CD4-positive, alpha-beta T cell treated with Interleukin-17A for 4 hours (primary cell): ENCODE results near the gene ZSWIM6.

ENCODE experiments used
- DNase-seq: peaks from one replicate; pipeline ENCODE4 v3.0.0-alpha.2; 2020; ENCODE audit warnings: mixed read lengths

ZSWIM6 gene

DNA sequence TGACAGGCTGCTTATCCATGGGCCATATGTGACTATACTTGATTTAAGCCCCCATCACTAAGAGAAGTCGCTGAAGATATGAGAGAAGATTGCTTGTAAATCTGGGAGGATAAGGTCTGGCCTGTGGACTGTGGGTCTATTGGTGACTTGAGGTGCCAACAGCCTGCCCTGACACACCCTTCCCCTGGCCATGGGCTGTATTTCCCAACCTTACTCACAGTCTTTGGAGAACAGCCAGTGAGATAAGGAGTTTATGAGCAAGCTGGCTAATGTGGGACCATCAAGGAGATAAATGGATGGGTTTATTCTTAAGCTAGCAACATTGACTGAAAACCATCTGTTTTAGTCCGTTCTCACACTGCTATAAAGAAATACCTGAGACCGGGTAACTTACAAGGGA is 231.3 kb downstream of the ZSWIM6 start:
- no peak for DNase-seq

DNA sequence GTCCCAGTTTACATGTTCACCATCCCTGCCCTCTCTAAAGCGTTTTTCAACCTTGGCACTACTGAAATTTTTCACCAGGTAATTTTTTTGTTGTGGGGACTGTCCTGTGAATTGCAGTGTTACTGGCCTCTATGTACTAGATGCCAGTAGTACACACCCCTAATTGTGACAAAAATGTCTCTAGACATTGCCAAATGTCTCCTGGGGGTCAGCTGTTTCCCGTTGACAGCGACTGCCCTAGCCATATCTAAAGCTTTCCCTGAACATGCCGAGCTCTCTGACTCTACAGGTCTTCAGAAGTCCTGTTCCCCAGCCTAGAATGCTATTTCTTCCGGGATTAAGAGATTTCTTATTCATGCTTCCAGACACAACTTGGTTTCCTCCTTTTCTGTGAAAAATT is 235.3 kb downstream of the ZSWIM6 start:
- no peak for DNase-seq

DNA sequence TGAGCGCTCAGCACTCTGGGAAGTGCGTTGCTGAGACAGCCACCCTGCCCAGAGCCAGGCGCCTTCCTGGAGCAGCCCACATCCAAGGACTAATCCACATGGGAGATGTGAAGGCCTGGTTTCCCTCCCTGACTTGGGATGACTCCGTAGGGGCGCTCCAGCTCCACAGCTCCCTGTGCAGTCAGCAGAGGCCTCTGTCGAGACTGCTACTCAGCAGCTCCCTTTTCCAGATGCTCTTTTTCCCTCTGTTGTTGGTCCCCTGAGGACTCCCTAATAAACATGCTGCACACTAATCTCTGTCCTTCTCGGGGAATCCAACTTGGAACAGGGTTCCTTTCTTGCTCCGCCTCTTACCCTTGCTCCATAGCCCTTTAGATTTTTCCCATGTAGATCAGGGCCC is 237.3 kb downstream of the ZSWIM6 start:
- DNase-seq, result no peak

DNA sequence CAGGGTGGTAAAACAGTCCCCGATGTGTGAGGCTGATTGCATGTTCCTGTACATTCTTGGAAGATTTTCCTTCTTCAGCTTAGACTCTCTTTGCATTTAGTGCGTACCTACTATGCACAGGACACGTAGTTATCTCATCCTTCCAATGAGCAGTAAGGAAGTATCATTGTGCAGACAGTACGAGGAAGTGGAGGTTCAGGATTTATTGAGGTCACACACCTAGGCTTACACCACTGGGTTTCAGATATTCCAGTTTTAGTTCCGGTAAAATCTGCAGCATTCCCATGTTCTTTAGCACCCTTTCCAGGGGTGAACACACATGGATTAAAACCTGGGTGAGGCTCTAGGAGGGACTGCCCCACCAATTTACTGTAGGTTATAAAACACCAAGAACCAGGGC is 238.7 kb downstream of the ZSWIM6 start:
- no peak for DNase-seq

DNA sequence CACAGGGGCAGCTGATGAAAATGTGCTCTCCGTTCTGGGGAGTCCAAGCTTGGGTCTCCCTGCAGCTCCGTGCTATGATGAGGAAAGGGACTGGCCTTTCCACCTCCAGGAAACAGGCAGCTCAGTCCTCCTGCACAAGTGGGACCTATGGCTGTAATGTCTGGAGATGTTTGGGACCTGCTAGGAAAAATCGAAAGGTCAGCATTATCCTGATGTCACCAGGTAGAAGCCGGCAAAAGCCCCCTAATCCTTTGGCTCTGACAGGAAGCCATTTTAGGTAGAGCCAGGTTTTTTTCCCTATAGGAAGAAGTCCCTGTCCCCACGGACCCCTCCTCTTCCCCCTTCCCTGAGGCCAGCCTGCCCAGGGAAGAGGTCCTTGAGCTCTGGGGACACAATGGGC is 240.9 kb downstream of the ZSWIM6 start:
- DNase-seq, result no peak

DNA sequence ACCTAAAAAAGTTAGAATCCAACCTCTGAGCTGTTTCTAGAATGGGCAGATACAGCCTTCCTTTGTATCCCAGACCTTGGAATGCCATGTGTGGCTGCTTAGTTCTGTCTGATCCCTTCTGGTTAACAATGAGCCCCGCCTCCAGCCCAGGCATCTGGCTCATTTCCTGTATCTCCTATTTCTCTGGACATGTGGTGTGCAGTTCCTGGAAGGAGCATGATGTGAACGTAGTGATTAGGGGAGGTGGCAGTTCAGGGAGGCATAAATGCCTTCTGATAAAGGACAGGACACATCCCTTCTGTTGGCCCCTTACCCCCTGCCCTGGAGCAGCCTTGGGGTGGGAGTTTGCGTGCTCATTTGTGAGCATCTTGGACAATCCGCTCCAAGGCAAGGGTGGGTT is 243.0 kb downstream of the ZSWIM6 start:
- DNase-seq, result no peak

DNA sequence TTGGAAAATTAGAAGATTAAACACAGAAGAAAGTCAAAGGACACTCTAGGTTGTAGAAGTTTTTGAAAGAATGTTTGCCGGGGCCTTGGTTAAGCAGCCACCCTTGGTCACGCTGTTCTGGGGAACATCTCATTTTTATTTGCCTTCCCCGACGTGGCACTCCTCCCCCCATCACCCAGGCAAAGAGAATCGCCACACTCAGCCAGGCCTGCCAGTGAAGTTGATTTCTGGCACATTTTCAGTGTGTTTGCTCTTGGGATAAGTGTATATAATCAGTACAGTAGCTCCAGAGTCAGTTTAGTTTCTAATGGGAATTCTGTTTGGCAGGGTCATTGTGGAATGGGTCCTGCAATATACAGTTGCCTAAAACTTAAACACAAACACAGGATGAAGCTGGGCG is 243.5 kb downstream of the ZSWIM6 start:
- DNase-seq, result no peak

DNA sequence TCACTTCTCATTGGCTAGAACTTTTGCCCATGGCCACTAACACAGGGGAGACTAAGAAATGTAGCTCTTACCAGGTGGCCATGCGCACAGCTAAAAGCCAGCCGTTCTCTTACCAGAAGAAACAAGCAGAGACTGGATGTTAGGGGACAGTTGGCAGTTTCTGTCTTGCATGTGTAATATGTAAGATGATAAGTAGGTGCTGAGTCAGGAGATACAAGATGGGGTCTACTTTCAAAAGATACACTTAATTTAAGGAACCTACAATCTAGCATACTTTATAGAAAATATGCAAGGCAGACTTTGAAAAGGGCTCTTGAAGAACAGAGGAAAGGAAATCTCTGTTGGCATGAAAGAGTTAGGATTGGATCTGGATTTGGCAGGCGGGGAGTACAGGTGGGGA is 244.5 kb downstream of the ZSWIM6 start:
- no peak for DNase-seq

DNA sequence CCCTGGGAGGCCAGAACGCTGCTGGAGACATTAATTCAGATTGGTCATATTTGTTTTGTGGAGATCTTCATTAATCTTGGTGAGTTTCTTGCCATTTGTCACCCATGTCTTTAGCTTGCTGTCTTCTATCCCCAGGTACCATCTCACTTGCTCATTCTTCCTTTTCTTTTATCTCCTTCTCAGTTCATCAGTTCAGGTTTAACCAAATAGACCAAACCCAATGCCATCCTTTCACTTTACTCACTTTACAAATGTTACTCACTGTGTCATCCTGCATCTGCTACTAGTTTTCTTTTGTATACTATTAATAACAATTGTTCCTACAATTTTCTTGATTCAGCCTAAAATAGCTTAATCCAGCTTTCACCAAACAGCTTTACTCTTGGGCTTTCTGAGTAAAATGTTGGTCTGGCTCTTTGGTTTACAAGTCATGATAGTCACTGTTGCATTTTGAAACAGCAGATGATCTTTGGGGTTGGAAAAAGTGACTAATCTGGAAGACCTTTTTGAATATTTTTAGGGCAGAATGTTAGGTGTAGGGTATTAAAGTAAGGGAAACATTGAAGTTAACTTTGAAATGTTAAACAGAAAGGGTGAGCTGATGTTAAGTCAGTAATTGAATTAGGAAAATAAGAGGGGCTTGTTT is 246.9 kb downstream of the ZSWIM6 start:
- DNase-seq, result no peak

DNA sequence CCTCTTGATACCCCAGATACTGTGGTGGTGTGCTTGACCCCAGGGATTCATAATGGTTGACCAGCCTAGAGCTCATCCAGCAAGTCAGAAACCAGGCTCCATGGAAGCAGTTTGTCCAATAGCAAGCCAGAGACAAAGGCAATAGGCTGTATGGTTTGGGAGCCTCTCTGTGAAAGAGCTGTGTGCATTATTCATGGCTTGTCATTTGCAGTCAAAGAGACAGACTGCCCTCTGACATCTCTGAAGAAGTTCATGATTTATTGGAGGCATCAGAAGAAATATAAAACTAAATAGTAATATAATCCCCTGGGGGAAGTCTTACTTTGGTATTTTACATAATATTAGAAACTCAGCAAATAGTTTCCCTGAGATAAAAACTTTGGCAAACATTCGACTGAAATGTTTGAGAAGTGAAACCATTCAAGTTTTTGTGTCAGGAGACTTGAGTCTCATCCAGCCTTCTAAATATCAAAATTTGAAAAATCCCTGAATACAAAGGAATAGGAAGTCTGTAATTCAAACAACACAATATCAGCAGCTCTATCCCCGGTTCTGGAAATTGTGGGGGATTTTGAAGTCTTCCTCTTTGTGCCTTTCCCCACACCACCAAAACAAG is 250.3 kb downstream of the ZSWIM6 start:
- no peak for DNase-seq

DNA sequence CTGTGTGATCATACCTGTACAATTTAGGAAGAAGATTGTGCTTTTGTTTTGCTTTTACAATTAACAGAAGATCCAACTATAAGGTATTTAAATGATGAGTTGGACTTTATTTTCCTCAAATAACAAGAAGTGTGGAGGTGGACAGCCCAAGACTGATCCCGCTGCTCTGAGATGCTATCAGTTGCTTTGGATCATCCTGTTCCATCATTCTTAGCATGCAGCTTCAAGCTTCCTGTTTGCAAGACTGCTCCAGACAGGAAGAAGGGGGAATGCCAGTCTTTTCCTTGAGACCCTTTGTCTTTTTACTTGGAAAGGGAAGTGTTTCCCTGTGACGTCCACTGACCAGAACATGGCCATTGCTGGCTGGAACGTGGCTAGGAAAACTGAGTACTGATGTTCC is 250.8 kb downstream of the ZSWIM6 start:
- no peak for DNase-seq

DNA sequence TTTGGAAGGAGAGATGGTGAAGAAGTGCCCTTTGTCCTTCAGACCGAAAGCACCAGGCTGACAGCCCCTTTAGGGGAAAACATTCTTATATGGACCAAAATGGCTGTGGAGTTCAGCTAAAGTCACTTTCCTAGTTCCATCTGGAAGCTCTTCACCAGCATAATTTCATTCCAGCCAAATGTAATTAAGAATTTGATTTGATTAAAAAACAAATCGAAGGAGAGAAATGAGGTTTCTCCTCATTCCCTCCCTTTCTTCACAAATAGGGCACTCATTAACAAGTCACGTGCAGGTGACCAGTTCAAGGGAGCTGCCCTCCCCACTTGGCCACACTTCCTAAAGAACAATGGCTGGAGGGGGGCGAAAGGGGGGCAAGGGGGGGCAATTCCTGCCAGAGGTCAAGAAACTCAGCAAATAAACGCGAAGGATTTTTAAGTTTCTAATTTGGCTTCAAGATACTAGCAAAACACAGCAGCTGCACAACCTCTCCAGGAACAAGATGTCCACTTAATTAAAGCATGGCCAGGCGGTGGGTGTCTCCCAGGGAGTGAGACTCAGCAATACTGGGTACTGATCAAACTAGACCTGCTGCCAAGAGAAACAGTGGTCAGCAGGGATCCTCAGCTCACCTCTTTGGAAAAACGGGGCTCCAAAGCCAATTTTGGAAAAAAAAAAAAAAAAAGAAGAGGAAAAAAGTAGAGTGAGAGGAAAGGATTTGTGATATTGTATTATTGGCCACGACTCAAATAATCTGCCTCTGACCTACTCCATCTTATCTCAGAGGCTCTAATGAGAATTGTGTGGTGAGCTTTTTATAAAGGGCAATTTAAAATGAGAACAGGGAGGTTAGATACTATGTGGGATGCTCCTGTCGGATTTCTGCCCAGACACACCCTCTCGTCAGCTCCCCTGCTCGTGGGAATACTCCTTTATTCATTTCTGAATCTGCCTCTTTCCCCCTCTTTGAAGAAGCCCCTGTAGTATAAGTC is 254.3 kb downstream of the ZSWIM6 start:
- no peak for DNase-seq

DNA sequence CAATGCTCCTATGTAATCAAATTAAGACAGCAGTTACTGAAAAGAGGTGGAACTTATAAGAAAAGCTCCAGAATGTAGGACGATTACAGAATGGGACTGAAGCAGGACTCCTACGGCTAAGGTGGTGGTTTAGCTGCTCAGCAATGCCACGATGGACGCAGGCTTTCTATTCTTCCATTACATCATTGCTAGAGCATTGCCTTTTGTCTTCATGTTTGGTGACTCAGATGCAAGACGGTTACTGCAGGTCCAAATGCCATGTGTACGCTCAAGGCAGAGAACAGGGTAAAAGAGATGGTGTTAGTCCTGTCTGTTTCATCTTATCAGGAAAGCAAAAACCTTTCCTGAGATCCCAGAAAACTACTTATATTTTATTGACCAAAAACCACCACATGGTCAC is 255.1 kb downstream of the ZSWIM6 start:
- no peak for DNase-seq

DNA sequence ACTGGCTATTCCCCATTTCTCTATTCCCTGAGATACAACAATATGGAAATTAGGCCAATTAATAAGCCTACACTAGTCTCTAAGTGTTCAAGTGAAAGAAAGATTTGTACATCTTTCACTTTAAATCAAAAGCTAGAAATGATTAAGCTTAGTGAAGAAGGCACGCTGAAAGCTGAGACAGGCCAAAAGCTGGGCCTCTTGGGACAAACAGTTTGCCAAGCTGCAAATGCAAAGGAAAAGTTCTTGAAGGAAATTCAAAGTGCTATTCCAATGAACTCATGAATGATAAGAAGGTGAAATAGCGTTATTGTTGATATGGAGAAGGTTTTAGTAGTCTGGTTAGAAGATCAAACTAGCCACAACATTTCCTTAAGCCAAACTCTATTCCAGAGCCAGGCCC is 256.2 kb downstream of the ZSWIM6 start:
- DNase-seq, result no peak

DNA sequence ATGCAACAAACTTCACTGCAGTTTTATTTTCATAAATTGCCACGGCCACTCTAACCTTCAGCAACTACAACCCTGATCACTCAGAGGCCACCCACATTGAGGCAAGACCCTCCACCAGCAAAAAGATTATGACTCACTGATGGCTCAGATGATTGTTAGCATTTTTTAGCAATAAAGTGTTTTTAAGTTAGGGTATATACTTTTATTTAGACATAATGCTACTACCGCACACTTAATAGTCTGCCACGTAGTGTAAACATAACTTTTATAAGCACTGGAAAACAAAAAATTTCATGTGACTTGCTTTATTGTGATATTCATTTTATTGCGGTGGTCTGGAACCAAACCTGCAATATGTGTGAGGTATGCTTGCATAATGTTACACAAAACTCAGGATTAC is 257.9 kb downstream of the ZSWIM6 start:
- no peak for DNase-seq

DNA sequence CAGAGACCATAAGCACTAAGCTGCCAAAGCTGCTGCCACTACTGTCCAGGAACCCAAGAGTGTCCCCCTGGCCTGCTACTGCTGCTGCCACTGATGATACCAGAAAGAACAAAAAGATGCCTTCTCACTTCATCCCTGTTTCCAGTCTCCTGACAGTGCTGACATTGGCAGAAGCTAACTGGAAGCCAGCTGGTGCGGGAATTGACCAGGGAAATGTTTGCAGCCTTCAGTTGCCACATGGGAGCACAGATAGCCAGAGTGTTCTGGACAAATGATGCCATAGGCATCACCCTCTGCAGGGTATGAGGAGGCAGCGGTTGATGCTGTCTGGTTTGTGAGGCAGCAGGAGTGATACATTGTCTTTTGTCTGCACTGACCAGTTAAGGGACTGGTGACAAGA is 258.4 kb downstream of the ZSWIM6 start:
- no peak for DNase-seq

DNA sequence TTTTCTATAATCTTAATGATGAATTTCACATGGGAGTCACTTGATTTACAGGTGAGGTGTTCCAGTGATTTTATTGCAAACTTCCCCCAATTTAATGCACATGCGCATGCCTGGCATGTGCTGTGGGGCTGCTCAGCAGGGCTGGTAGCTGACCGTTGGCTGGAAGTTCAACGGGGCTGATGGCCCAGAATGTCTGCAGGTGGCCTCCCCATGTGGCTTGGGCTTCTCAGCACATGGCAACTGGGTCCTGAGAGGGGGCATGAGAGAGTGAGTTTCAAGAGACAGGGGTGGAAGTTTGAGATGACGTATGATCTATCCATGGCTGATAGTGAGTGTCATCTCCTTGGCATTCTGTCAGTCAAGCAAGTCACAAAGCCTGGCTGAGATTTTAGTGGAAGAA is 259.8 kb downstream of the ZSWIM6 start:
- no peak for DNase-seq

DNA sequence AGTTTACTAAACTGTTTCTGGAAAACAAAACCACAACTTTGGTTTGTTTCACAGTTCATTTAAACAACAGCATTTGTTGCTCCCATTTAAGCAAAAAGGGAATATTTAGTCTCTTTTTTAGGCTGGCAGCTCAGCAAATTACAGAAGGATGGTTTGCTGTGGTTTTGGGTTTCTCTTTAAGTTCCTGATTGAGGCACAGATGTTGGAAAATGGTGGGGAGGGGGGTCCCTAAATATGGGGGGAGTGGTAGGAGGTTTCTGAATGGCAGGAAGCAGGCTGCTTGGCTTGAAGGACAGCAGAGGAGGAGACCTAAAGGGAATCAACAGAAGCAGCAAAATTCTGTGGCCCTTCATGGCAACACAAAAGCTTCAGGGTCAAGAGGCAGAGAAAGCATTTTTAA is 263.4 kb downstream of the ZSWIM6 start:
- no peak for DNase-seq
